ENCODE measurements around the gene KCNT1.
A peak's percentile ranks its signal among the peaks of the same experiment; 100 is the strongest.

KCNT1 gene

GRCh38 chr9:135728436-135729110 lies 26.6 kb downstream of the KCNT1 start:
- no peak for DNase-seq

- no peak for DNase-seq
Observed at GRCh38 chr9:135729480-135729879, 27.5 kb downstream of the KCNT1 start.

GRCh38 chr9:135731454-135731853 lies 29.5 kb downstream of the KCNT1 start:
- no peak for DNase-seq

- DNase-seq, result no peak
Observed at GRCh38 chr9:135732569-135733257, 30.7 kb downstream of the KCNT1 start.

GRCh38 chr9:135734616-135735144 lies 32.7 kb downstream of the KCNT1 start:
- no peak for DNase-seq

- peak in 1 of 2 experiments; percentile 43 for DNase-seq
Observed at GRCh38 chr9:135736272-135736978, 34.4 kb downstream of the KCNT1 start.

- DNase-seq, result peak in 1 of 2 experiments; percentile 17
Observed at GRCh38 chr9:135736979-135737839, 35.2 kb downstream of the KCNT1 start.

- DNase-seq, result no peak
Observed at GRCh38 chr9:135737840-135738521, 36.0 kb downstream of the KCNT1 start.

- DNase-seq, result no peak
Observed at GRCh38 chr9:135739271-135740220, 37.6 kb downstream of the KCNT1 start.

GRCh38 chr9:135741276-135742219 lies 39.6 kb downstream of the KCNT1 start:
- no peak for DNase-seq

GRCh38 chr9:135743021-135743420 lies 41.0 kb downstream of the KCNT1 start:
- DNase-seq, result no peak

- no peak for DNase-seq
Observed at GRCh38 chr9:135743546-135744332, 41.8 kb downstream of the KCNT1 start.

- DNase-seq, result no peak
Observed at GRCh38 chr9:135744333-135745070, 42.5 kb downstream of the KCNT1 start.

GRCh38 chr9:135745189-135745588 lies 43.2 kb downstream of the KCNT1 start:
- no peak for DNase-seq

GRCh38 chr9:135745686-135746324 lies 43.8 kb downstream of the KCNT1 start:
- no peak for DNase-seq

GRCh38 chr9:135746565-135746964 lies 44.6 kb downstream of the KCNT1 start:
- DNase-seq, result no peak

- DNase-seq, result no peak
Observed at GRCh38 chr9:135747311-135747710, 45.3 kb downstream of the KCNT1 start.

- no peak for DNase-seq
Observed at GRCh38 chr9:135748676-135749075, 46.7 kb downstream of the KCNT1 start.
